ENCODE data around the gene DIS3L2.
"Not testable (repeated sequence)": the region's sequence is repeated elsewhere in the genome, so short reads cannot be mapped to it uniquely, and the experiment has no call there.

The DIS3L2 gene

GRCh38 chr2:232379610-232380590 is 418.4 kb downstream of the DIS3L2 start:
- not testable (repeated sequence) for DNase-seq

GRCh38 chr2:232381204-232382031 is 419.9 kb downstream of the DIS3L2 start:
- DNase-seq, result not testable (repeated sequence)

GRCh38 chr2:232382331-232383225 is 421.1 kb downstream of the DIS3L2 start:
- DNase-seq, result no peak

GRCh38 chr2:232384466-232384865 is 423.0 kb downstream of the DIS3L2 start:
- no peak for DNase-seq

- DNase-seq, result not testable (repeated sequence)
These were observed 423.5 kb downstream of the DIS3L2 start for GRCh38 chr2:232385058-232385457.

GRCh38 chr2:232385660-232386489 is 424.4 kb downstream of the DIS3L2 start:
- no peak for DNase-seq

- DNase-seq, result no peak
These were observed 424.9 kb downstream of the DIS3L2 start for GRCh38 chr2:232386490-232386739.

Measured in activated CD4-positive, CD25-positive, alpha-beta regulatory T cell (primary cell).